Measurements from ENCODE around the gene FOXS1.
"Not testable (repeated sequence)": the region's sequence is repeated elsewhere in the genome, so short reads cannot be mapped to it uniquely, and the experiment has no call there.

Gene FOXS1

GRCh38 chr20:31820228-31820627 is 25.2 kb downstream of the FOXS1 start:
- no peak for DNase-seq

DNA sequence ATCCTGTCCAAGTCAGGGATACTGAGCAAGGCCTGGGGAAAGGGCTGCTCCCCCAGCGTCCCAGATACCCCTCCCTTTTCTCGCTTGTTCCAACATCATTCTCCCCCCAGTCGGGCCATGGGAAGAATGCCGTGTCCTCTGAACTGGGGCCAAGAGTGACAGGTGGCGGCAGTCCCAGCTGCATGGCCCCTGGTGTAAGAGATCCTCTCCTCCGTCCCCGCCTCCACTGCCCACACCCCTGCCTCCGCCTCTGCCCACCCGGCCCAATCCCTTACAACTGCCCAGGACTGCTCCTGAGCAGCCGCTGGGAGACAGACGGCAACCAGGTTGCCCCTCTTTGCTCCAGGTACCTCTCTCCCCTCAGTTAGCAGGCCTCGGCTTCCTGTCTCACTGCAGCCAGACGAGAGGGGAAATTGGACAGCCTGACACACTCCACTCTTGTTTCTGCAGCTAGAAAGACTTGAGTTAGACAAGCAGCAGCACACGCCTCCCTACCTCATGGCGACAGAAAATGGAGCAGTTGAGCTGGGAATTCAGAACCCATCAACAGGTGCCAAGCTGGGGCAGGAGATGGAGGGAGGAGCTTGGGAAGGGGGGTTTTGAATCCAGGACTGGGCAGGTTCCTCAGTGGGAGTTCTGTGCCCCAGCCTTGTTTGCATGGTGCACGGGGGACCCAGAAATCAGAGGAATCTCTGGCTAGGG is 26.2 kb downstream of the FOXS1 start, which contains the start of gene MYLK2:
MYLK2 (plus strand) TSS at position 274 of the 702 bp plus-strand sequence; CDS start at position 499, 225 bp downstream.
- DNase-seq = no peak

- no peak for DNase-seq
These were observed 27.0 kb downstream of the FOXS1 start for GRCh38 chr20:31818376-31818908.

DNA sequence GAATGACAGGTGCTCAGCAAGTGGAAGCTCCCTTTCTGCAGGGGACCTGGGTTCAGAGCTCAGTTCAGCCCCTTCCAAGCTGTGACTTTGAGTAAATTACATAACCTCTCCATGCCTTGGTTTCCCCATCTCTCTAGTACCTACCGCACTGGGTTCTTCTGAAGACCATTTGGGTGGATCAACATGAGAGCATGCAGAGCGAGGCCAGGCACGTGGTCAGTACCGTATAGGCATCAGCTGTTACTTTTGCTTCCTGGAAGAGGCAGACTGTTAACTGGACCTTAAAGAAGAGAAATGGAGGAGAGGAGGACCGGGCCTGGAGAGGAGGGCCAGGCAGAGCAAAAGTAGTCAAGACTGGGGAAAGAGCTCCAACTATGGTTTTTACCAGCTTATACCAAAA is 27.9 kb downstream of the FOXS1 start:
- DNase-seq = no peak

DNA sequence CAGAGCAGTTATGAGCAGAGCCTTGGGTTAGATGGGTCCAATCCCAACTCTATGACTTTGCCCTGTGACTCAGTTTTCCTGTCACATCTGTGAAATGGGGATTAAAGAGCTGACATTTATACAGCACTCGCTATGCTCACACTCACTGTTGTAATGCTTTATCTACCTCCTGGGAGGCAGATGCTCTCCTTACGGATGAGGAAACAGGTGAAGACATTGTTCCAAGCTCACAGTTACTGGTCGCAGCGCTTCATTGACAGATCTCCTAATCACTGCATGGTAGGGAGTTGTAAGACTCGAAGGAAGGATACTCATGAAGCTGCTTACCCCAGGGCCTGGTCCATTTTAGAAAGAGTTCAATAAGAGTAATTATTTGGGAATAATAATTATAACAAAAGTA is 29.2 kb downstream of the FOXS1 start:
- DNase-seq = no peak

- no peak for DNase-seq
These were observed 29.8 kb downstream of the FOXS1 start for GRCh38 chr20:31815408-31816188.

GRCh38 chr20:31814142-31814541 is 31.3 kb downstream of the FOXS1 start:
- not testable (repeated sequence) for DNase-seq

DNA sequence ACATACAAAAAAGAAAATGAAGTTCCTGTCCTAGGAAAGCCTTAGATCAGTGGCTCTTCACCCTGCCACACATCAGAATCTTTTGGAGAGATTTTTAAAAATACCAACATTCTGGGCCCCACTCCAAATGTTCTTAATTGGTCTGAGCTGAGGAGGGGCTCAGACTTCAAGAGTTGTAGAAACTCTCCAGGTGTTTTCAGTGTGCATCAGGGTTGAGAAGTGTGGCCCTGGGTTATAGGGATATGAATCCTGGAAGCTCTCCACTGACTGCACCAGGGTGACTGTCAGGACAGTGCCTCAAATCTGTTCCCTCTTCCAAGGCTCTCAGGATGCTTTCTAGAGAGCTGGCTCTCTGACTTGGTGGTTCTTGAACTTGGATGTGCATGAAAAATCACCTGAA is 31.8 kb downstream of the FOXS1 start:
- DNase-seq = no peak

- no peak for DNase-seq
These were observed 33.3 kb downstream of the FOXS1 start for GRCh38 chr20:31811796-31812728.

DNA sequence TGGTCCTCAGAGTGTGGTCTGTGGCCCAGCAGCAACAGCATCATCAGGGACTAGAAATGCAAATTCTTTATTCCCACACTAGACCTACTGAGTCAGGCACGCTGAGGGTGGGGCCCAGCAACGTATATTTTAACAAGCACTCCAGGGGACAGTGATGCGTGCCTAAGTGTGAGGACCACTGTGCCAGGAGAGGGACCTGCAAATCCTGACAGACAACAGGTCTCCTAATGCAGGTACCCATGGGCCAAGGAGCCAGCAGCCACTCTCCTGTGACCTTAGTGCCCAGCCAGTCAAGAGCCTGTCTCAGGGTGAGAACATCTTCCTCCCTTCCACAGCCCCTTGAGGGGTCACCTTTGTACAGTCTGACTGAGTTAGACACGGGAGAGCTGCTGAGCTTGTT is 34.2 kb downstream of the FOXS1 start:
- DNase-seq = no peak

GRCh38 chr20:31809661-31810060 is 35.7 kb downstream of the FOXS1 start:
- DNase-seq = no peak

DNA sequence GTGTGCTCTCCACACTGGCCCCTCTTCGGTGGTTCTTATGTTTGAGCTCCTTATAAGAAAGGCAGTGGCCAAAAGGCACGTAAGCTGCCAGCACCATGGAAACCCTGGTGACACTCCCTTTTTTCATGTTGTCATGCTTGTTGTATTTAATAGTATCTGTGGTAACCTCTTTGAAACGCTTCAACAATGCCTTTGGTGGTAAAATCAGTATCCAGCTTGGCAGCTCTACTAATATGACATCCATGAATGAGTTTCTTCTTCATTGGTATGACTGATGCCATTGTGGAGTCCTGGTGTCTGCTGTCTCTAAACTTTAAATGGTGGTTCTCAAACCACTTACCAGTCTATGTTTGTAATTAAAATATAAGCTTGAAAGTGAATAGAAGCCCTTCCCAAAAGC is 36.9 kb downstream of the FOXS1 start:
- no peak for DNase-seq

DNA sequence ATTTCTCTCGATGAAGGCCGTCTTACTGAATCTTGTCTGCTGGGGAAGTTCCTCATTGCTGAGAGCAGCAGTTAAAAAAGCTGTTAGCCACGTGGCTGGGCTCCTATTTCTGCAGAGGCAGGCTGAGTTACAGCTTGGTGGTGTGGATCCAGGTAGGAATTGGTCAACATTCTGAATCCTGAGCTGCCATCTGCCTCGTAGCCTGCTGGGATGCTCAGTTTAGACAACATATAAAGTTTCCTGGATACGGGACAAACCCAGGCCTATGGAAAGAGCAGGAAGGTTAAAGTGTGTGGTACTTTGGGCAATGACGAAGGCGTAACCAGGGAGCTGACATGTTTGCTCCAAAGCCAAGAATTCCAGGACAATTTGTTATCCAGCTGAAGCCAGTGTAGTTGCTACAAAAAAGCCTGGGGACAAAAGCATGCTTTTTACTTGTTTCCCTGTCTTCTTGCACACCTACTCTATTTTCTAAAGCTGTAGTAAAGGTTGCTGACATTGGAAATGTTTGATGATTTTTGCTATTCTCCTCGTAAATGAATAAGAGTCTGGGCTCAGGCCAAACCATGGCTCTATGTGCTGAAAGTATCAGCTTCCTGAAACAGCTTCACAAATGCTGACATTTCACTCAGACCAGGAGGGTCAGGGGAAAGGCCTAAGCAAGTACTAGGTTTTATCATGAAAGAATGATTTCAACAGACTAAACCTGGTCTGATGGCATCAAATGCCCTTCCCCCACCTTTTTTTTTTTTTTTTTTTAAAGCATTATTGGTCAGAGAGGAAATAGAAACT is 38.6 kb downstream of the FOXS1 start:
- no peak for DNase-seq

DNA sequence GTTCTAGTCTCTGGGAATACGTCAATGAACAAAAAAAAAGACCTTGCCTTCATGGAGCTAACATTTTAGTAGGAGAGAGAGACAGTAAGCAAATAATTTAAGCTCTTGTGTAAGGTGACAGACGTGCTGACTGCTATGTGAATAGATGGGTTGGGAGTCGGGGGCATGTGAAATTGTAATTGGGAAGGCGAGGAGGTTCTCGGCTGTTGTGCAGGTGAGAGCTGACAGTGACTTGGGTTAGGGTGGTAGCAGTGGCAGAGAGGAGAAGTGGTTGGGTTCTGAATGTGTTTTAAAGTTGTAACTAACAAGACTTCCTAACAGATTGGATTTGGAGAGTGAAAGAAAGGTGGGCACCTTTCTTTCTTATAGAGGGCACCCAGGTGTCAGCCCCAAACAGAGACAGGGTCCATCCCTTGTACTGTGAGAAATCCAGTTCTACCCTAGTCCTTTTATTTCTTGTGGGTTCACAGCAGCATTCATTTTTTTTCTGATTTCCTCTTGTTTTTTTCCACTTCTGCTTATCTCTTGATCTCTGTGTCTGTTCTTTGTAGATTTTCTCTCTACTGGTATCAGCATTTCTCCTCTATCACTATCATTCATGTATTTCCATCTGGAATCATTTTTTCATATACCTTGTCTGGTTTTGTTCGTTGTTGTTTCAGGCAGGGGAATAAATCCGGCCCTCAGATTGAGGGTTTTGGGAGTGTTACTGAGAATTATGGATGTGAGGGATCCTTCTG is 41.7 kb downstream of the FOXS1 start:
- DNase-seq = no peak

- no peak for DNase-seq
These were observed 43.9 kb downstream of the FOXS1 start for GRCh38 chr20:31801508-31801907.

GRCh38 chr20:31797364-31797763 is 48.0 kb downstream of the FOXS1 start:
- DNase-seq = no peak

Measured in NCI-H1436 treated with DMSO at 0.1 percent for 48 hours (cell line).